Left ventricle myocardium inferior (tissue), 1 donor: ENCODE results near the gene BCO1. TPM values are rescaled to one million over a fixed set of nuclear protein-coding genes. Genes with fewer than 3 reads are reported as not detected.

Experiments
- DNase-seq: peaks from one replicate; pipeline ENCODE4 v3.0.0-alpha.2; 2020
- H3K27ac ChIP-seq: fragments of 200-600 bp; replicated peaks from 2 replicates; pipeline ENCODE4 v1.8.0; 2021
- H3K27me3 ChIP-seq: fragments of 200-600 bp; 2 replicates; pipeline ENCODE4 v1.8.0; 2021; ENCODE audit warnings: low read depth
- H3K36me3 ChIP-seq: fragments of 200-600 bp; 2 replicates; pipeline ENCODE4 v1.8.0; 2021
- H3K4me1 ChIP-seq: fragments of 200-600 bp; 2 replicates; pipeline ENCODE4 v1.8.0; 2021
- H3K4me3 ChIP-seq: fragments of 200-600 bp; 2 replicates; pipeline ENCODE4 v1.8.0; 2021; ENCODE audit warnings: mild to moderate bottlenecking, moderate library complexity
- H3K9me3 ChIP-seq: fragments of 200-600 bp; replicated peaks from 2 replicates; pipeline ENCODE4 v1.8.0; 2021
- intact Hi-C: fragments of 100-400 bp; cut with micrococcal nuclease; formaldehyde crosslinking; loops from one replicate; pipeline ENCODE4 v1.11.0; 2022
- total RNA-seq: library from RNA; stranded (reverse); fragmentation: NEBNext Ultra II Directional; extraction: Animal tissue kit (Norgen Biotek cat#: 25700); gene quantifications from one replicate; pipeline ENCODE4 v1.2.1, GENCODE V29; 2021
- TF ChIP-seq, protein P1 (sequence below): fragments of 200-600 bp; IDR thresholded peaks from 2 replicates; pipeline ENCODE4 v1.8.0; 2021; ENCODE audit warnings: antibody characterized with exemption, mild to moderate bottlenecking, borderline replicate concordance
- donor health status: DM: no; HTN: yes; CAD: no; lungs with severe emphysema.

Gene BCO1
- total RNA-seq, 1 donor from 2014 or later = not detected

DNA sequence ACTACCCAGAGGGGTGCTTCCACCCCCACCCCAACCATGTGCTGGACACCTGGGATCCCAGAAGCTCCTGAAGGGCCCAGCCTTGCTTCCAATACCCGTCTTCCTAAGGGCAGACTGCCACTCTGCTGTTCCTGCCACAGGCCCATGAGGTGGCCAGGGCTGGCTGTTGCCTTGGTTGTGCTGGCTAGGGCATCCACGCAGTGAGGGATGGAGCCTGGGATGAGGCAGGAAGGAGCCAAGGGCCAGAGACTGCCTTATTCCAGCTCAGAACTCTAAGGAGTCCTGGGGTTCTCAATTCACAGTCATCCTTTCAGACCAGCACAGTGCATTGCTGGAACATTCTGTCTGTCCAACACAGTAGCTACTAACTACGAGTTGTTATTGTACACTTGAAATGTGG is 37.8 kb downstream of the BCO1 start:
- H3K27ac ChIP-seq = no peak overlapping the region
- no peak for DNase-seq
- TF ChIP-seq, protein P1, sequence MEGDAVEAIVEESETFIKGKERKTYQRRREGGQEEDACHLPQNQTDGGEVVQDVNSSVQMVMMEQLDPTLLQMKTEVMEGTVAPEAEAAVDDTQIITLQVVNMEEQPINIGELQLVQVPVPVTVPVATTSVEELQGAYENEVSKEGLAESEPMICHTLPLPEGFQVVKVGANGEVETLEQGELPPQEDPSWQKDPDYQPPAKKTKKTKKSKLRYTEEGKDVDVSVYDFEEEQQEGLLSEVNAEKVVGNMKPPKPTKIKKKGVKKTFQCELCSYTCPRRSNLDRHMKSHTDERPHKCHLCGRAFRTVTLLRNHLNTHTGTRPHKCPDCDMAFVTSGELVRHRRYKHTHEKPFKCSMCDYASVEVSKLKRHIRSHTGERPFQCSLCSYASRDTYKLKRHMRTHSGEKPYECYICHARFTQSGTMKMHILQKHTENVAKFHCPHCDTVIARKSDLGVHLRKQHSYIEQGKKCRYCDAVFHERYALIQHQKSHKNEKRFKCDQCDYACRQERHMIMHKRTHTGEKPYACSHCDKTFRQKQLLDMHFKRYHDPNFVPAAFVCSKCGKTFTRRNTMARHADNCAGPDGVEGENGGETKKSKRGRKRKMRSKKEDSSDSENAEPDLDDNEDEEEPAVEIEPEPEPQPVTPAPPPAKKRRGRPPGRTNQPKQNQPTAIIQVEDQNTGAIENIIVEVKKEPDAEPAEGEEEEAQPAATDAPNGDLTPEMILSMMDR = no peak
- H3K4me1 ChIP-seq = no peaks in the 10 kb centered on the region
- no peaks in the 10 kb centered on the region for H3K27me3 ChIP-seq
- H3K4me3 ChIP-seq = no peak overlapping the region
- intact Hi-C loops = no loop called here
- no peaks in the 10 kb centered on the region for H3K36me3 ChIP-seq
- H3K9me3 ChIP-seq = no peaks in the 10 kb centered on the region

DNA sequence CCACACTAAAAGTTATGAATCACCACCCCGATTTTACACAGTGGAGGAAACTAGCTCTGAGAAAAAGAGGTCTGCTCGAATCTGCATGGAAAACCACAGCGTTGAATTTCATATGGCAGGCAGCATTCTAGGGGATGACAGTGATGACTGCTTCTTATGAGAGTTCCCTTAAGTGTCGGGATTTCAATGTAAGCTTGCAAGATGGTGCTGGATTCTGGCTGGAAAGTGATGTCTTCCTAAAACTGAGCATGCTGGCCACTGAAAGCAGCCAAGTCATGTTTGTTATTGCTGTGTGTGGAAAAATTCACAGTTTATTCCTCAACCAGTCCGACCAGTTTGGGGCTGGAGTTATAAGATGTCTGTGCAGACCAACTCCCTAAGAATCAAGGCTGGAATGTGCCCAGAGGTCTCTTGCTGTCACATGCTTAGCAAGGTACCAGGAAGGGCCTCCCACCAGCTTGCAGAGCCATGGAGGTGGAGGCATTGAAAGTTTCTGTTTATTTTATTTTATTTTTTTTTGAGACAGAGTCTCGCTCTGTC is 39.1 kb downstream of the BCO1 start:
- Histone ChIP-seq H3K4me3 (no peak overlapping the region), H3K4me1 (no peaks in the 10 kb centered on the region), H3K9me3 (no peaks in the 10 kb centered on the region), H3K36me3 (no peaks in the 10 kb centered on the region), H3K27ac (no peak overlapping the region), H3K27me3 (no peaks in the 10 kb centered on the region)
- no peak for DNase-seq
- intact Hi-C loops = no loop called here
- TF ChIP-seq, protein P1 = no peak

DNA sequence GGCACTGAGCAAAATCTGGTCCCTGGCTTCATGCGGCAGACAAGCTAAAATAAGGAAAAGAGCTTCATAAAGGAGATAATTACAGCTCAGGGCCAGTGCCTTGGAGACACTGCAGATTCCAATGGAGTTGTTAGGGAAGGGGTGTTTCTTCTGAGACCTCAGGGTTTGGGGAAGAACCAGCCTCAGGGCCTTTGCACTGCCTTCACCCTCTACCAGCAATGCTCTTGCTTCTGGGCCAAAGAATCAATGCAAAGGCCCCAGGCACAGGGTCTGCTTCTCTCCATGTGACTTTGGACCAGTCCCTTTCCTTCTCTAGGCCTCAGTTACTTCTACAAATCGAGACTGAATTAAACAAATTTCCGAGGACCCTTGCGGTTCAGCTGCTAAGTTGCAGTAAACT is 40.0 kb downstream of the BCO1 start:
- DNase-seq = no peak
- Histone ChIP-seq H3K36me3 (no peaks in the 10 kb centered on the region), H3K4me3 (no peak overlapping the region), H3K27ac (no peak overlapping the region), H3K27me3 (no peaks in the 10 kb centered on the region), H3K4me1 (no peaks in the 10 kb centered on the region), H3K9me3 (no peaks in the 10 kb centered on the region)
- intact Hi-C loops = no loop called here
- TF ChIP-seq, protein P1 = no peak

DNA sequence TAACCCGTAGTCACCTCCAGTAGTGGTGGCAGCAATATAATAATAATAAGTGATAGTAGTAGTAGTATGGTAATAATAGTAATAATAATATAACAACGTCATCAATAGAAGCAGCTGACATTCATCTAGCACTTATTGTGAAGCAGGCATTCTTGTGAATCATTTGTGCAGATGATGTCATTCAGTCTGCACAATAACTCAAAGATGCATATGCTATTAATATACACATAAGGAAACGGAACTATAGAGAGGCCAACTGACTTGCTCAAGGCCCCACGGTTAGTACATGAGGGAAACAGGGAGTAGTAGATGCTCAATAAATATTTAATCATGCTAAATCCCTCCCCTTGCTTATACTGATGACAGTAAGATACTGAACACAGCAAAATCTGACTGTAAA is 40.9 kb downstream of the BCO1 start:
- intact Hi-C loops = no loop called here
- TF ChIP-seq, protein P1 = no peak

DNA sequence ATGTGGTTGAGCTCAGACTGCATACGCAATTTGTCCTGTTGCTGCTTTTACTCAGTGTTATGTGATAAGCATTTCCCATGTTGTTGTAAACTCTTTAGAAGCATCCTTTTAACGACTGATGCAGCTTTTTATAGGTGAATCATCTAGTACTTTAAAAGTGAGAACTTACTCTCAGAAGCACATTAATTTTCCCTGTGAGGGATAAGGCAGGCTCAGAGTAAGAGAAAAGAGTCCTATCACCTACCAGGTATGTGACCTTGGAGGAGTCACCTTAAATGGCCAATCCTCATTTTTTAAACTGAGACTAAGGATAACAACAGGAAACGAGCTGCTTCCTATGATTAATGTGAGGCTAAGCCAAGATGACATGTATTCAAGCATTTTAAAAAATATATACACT is 41.9 kb downstream of the BCO1 start:
- H3K27me3 ChIP-seq = no peaks in the 10 kb centered on the region
- H3K4me1 ChIP-seq = no peaks in the 10 kb centered on the region
- intact Hi-C loops = no loop called here
- no peaks in the 10 kb centered on the region for H3K36me3 ChIP-seq
- no peak overlapping the region for H3K4me3 ChIP-seq
- TF ChIP-seq, protein P1 = no peak
- H3K27ac ChIP-seq = no peak overlapping the region
- DNase-seq = no peak
- H3K9me3 ChIP-seq = no peaks in the 10 kb centered on the region

More for the DNA sequence above, 40.9 kb downstream of the BCO1 start:
- no peak overlapping the region for H3K27ac ChIP-seq
- DNase-seq = no peak
- H3K9me3 ChIP-seq = no peaks in the 10 kb centered on the region
- no peak overlapping the region for H3K4me3 ChIP-seq
- no peaks in the 10 kb centered on the region for H3K4me1 ChIP-seq
- no peaks in the 10 kb centered on the region for H3K36me3 ChIP-seq
- H3K27me3 ChIP-seq = no peaks in the 10 kb centered on the region
